Mammary epithelial cell (primary cell): ENCODE measurements around the gene SLC38A1.

Experiments used
- CTCF ChIP-seq, 2 donors: IDR thresholded peaks in 1 of 2; conservative IDR thresholded peaks in 1 of 2; 2 replicates each; pipeline ENCODE4 v1.5.1; 2011 to 2012; ENCODE audit warnings: inconsistent platforms in 2 of 2, low read length in 2 of 2, mild to moderate bottlenecking in 2 of 2, control low read depth in 1 of 2, low read depth in 1 of 2; ENCODE audit not compliant: insufficient read depth in 1 of 2; ENCODE audit errors: extremely low read depth in 1 of 2
- EZH2 ChIP-seq: IDR thresholded peaks from 2 replicates; pipeline ENCODE4 v1.6.1; 2012; ENCODE audit warnings: low read length, inconsistent platforms, borderline replicate concordance

- TF ChIP-seq CTCF (conservative IDR thresholded peaks at IDR 0.05 in 1 of 2, IDR thresholded peaks at IDR 0.05 in 1 of 2; ENCODE audit: extremely low read depth in 1 of 2, insufficient read depth in 1 of 2, low read depth in 1 of 2, low read length in 2 of 2): no peak
- no peak for TF ChIP-seq EZH2
These were observed 119.8 kb downstream of the SLC38A1 start for GRCh38 chr12:46149079-46149464.
